ENCODE data around the gene CACTIN.

DNA sequence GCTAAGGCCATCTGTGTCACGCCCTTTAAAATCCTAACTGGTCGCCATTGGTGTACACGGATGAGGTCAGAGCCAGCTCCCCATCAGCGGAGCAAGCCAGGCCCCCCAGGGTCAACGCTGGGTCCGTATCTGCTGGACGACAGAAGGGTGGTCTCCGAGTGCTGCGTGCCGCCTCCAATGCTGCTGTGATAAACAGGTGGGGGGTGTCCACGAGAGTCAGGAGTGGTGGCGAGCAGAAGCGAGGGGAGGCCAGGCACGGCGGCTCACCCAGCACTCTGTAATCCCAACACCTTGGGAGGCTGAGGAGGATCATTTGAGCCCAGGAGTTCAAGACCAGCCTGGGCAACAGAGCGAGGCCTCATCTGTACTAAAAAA lies 30.8 kb upstream of the CACTIN start:
- TF ChIP-seq, protein P1, sequence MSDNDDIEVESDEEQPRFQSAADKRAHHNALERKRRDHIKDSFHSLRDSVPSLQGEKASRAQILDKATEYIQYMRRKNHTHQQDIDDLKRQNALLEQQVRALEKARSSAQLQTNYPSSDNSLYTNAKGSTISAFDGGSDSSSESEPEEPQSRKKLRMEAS (IDR thresholded peaks at IDR 0.05): no peak
- no peak for TF ChIP-seq JUND (IDR thresholded peaks at IDR 0.05)
- no peak for TF ChIP-seq CTCF (IDR thresholded peaks at IDR 0.05 in 2 of 3, conservative IDR thresholded peaks at IDR 0.05 in 1 of 3; ENCODE audit: borderline replicate concordance in 1 of 3, insufficient read depth in 1 of 3, low read depth in 2 of 3, low read length in 2 of 3)
- no peak for TF ChIP-seq POLR2A (IDR thresholded peaks at IDR 0.05; ENCODE audit: borderline replicate concordance, extremely low read depth, insufficient read depth, insufficient read length)
- no peak for TF ChIP-seq EZH2 (IDR thresholded peaks at IDR 0.05)
- TF ChIP-seq REST (IDR thresholded peaks at IDR 0.05; ENCODE audit: low read depth): no peak
